Measurements from ENCODE around the gene COG3. TPM values are rescaled to one million over a fixed set of nuclear protein-coding genes. Genes with fewer than 3 reads are reported as not detected.

Gene COG3
- total and polyA plus RNA-seq, 10 of the 15 experiments (the other 5 are each of a cell fraction or from before 2014, with no cell fraction given): 6.1 to 35.1 (median 22.6) TPM

DNA sequence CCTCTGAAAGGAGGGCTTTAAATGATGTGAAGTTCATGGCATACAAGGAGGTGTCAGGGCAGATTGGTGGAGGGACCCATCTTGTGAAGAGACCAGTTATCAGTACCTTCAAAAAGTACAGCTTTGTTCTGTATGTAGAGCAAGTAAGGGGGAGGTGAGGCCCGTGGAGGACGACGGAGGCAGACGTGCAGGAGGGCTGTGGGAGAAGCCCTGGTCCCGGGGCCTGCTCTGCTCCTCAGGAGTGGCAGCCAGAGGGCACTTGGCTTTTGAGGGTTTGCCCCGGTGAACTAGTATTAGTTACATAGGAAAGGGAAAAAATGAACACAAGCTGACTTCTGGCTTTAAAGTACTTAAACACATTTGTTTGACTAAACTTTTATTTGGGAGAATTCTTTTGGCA, 42.1 kb downstream of the COG3 start (continued):
- TF ChIP-seq, protein P1, sequence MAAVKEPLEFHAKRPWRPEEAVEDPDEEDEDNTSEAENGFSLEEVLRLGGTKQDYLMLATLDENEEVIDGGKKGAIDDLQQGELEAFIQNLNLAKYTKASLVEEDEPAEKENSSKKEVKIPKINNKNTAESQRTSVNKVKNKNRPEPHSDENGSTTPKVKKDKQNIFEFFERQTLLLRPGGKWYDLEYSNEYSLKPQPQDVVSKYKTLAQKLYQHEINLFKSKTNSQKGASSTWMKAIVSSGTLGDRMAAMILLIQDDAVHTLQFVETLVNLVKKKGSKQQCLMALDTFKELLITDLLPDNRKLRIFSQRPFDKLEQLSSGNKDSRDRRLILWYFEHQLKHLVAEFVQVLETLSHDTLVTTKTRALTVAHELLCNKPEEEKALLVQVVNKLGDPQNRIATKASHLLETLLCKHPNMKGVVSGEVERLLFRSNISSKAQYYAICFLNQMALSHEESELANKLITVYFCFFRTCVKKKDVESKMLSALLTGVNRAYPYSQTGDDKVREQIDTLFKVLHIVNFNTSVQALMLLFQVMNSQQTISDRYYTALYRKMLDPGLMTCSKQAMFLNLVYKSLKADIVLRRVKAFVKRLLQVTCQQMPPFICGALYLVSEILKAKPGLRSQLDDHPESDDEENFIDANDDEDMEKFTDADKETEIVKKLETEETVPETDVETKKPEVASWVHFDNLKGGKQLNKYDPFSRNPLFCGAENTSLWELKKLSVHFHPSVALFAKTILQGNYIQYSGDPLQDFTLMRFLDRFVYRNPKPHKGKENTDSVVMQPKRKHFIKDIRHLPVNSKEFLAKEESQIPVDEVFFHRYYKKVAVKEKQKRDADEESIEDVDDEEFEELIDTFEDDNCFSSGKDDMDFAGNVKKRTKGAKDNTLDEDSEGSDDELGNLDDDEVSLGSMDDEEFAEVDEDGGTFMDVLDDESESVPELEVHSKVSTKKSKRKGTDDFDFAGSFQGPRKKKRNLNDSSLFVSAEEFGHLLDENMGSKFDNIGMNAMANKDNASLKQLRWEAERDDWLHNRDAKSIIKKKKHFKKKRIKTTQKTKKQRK (IDR thresholded peaks at IDR 0.05; ENCODE audit: low read depth, low read length): no peak

DNA sequence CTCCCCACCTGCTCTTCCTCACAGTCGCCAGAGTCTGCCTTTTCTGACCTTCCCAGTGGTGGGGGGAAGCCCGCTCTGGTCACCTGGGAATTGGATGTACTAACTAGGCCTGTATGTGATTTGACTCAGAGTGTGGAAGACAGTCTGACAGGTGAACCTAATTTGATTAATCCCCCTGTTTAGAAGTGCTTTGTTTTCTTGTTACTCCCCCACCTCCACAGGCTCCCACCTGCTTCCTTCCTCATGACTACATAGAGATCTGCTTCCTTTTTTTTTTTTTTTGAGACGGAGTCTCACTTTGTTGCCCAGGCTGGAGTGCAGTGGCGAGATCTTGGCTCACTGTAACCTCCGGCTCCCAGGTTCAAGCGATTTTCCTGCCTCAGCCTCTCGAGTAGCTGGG, 44.0 kb downstream of the COG3 start:
- BruUV-seq (replicated peaks): no TSS peak
- RAD21 ChIA-PET (ENCODE audit: unreplicated experiment): no interaction called here
- 79% methylated on average over 6 of the region's 7 CpGs for WGBS (ENCODE audit: insufficient coverage, insufficient replicate concordance, low lambda C conversion rate, missing lambda C conversion rate)
- intact Hi-C loops (cut with micrococcal nuclease; ENCODE audit: unreplicated experiment): no loop called here
- Histone ChIP-seq H3K4me3 (no peak overlapping the region), H2AFZ (ENCODE audit: control insufficient read depth, low read depth, low read length) (no peak overlapping the region), H3K4me2 (ENCODE audit: control insufficient read depth, insufficient read depth) (no peak overlapping the region), H3K79me2 (ENCODE audit: control insufficient read depth, insufficient read depth, low read length) (no peaks in the 10 kb centered on the region), H3K9me3 (replicated peaks; ENCODE audit: control insufficient read depth, insufficient read depth, low read length) (no peaks in the 10 kb centered on the region), H3K4me1 (ENCODE audit: control insufficient read depth, insufficient read depth, low read length) (no peaks in the 10 kb centered on the region), H3K9ac (ENCODE audit: control insufficient read depth, insufficient read depth, low read length) (no peak overlapping the region), H4K20me1 (ENCODE audit: control insufficient read depth, insufficient read depth) (no peaks in the 10 kb centered on the region), H3K27ac (ENCODE audit: control insufficient read depth, insufficient read depth) (no peak overlapping the region), H3K27me3 (replicated peaks in 1 of 2; ENCODE audit: control insufficient read depth in 2 of 2, insufficient read depth in 2 of 2, low read length in 1 of 2) (no peaks in the 10 kb centered on the region), H3K36me3 (ENCODE audit: control insufficient read depth in 2 of 2, insufficient read depth in 2 of 2, low read length in 1 of 2) (peaks cover 12 to 36% of the 10 kb centered on the region in 2 experiments)
- FAIRE-seq (no peak), ATAC-seq (no peak), DNase-seq (ENCODE audit: low read depth, low spot score) (no peak)
- SMC1A ChIA-PET (ENCODE audit: uncharacterized antibody, unreplicated experiment): interaction anchor here (0.9 kb wide), 2 partner anchors 209 to 813 kb away, joined by 3 read pairs; no protein-coding TSS in a partner anchor
- POLR2A ChIA-PET: no interaction called here
- CTCF ChIA-PET: interaction anchor here (0.6 to 2.2 kb wide), 3 partner anchors 7 to 220 kb away, joined by 4 to 11 read pairs (median 5); no protein-coding TSS in a partner anchor
- TF ChIP-seq CBX5 (IDR thresholded peaks at IDR 0.05; ENCODE audit: low read depth) (no peak), SREBF1 (IDR thresholded peaks at IDR 0.05; ENCODE audit: low read length) (no peak), FOXM1 (IDR thresholded peaks at IDR 0.05; ENCODE audit: low read depth, low read length) (no peak), IKZF2 (IDR thresholded peaks at IDR 0.05) (no peak), POLR2AphosphoS5 (IDR thresholded peaks at IDR 0.05; ENCODE audit: low read length) (no peak), TCF12 (IDR thresholded peaks at IDR 0.05; ENCODE audit: low read depth, low read length) (no peak), PAX5 (IDR thresholded peaks at IDR 0.05; ENCODE audit: borderline replicate concordance, low read depth, low read length) (no peak), BMI1 (IDR thresholded peaks at IDR 0.05; ENCODE audit: borderline replicate concordance) (no peak), JUND (IDR thresholded peaks at IDR 0.05; ENCODE audit: low read depth, low read length) (no peak)
- TF ChIP-seq, protein P2, sequence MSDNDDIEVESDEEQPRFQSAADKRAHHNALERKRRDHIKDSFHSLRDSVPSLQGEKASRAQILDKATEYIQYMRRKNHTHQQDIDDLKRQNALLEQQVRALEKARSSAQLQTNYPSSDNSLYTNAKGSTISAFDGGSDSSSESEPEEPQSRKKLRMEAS (IDR thresholded peaks at IDR 0.05; ENCODE audit: low read depth, low read length): no peak
- TF ChIP-seq, protein P3, sequence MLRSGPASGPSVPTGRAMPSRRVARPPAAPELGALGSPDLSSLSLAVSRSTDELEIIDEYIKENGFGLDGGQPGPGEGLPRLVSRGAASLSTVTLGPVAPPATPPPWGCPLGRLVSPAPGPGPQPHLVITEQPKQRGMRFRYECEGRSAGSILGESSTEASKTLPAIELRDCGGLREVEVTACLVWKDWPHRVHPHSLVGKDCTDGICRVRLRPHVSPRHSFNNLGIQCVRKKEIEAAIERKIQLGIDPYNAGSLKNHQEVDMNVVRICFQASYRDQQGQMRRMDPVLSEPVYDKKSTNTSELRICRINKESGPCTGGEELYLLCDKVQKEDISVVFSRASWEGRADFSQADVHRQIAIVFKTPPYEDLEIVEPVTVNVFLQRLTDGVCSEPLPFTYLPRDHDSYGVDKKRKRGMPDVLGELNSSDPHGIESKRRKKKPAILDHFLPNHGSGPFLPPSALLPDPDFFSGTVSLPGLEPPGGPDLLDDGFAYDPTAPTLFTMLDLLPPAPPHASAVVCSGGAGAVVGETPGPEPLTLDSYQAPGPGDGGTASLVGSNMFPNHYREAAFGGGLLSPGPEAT (IDR thresholded peaks at IDR 0.05; ENCODE audit: low read depth): no peak
- in situ Hi-C loops (cut with MboI): no loop called here
